Measurements from ENCODE around the gene C1orf226.
"Not testable (repeated sequence)": the region's sequence is repeated elsewhere in the genome, so short reads cannot be mapped to it uniquely, and the experiment has no call there.

The C1orf226 gene, protein sequence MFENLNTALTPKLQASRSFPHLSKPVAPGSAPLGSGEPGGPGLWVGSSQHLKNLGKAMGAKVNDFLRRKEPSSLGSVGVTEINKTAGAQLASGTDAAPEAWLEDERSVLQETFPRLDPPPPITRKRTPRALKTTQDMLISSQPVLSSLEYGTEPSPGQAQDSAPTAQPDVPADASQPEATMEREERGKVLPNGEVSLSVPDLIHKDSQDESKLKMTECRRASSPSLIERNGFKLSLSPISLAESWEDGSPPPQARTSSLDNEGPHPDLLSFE

DNA sequence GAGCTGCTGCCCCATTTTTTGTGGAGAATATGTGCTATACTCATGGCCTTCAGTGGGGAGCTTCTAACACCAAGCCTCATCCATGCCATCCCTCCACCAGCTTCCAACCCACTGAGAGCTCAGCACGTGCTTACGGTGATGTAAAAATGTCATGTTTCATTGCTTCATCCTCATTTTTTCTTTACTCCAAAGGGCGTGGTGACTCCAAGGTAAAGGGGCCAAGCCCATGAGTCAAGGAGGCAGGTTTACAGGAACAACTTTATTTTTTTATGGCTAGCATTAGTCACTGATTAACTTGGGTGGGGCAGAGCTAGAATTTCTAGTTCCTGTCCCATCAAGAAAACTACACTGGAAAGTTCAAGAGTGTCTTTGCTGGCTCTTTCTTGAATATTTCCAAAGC is at the start of gene C1orf226:
C1orf226 (plus strand) TSS at position 346 of the 400 bp plus-strand sequence. CDS start 174 bp downstream, outside the sequence.
- no peak for DNase-seq

DNA sequence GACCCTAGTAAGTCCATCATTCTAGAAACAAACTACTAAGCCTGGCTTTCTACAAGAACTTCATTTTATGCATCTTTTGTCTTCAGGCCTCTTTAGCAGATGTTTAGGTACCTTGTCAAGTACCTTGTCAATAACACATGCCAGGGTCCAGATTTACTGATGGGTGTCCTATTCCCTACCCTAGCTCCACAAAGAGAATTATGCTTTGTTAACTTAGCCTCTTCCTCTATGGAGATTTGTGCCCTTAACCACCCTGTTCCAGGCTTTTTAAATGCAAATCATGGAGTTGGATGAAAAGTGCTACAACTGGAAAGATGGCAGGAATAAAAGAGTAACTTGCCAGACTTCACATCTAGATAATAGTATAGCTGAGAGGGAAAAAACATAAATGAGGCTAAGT is 47.5 kb upstream of the C1orf226 start:
- DNase-seq: no peak

GRCh38 chr1:162335126-162335525 is 46.4 kb upstream of the C1orf226 start:
- no peak for DNase-seq

DNA sequence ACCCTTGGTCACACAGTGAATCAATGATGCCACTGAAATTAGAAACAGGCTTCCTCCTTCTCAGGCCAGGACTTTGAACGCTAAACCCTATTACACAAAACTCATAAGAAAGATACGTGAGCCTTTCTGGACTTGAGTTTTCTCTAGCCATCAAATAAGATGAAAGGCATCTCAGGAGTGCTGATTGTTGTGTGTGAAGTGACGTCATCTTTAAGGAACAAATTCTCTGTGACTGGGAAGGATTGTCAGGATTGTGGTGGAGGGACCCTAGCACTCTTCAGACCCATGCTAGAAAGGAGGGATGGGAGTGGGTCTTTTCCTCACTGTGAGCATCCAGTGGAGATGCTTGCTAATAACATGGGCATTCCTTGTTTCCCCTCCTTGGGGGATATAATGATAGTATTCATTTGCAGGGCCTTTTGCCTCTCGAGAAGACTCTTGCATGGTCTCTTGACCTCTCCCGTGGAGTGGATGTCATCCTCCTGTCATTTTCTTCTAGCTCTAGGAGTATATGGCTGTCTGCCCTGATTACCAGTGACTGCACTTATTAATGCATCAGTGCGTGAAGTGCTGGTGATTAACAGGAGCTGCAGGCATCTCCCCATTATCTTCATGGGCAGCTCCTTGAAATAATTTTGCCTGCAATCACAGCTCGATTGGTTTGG is 44.8 kb upstream of the C1orf226 start:
- DNase-seq: no peak

- no peak for DNase-seq
Measured at GRCh38 chr1:162342452-162342983, 39.0 kb upstream of the C1orf226 start.

GRCh38 chr1:162343470-162343869 is 38.1 kb upstream of the C1orf226 start:
- DNase-seq: no peak

- DNase-seq: no peak
Measured at GRCh38 chr1:162347281-162347680, 34.2 kb upstream of the C1orf226 start.

DNA sequence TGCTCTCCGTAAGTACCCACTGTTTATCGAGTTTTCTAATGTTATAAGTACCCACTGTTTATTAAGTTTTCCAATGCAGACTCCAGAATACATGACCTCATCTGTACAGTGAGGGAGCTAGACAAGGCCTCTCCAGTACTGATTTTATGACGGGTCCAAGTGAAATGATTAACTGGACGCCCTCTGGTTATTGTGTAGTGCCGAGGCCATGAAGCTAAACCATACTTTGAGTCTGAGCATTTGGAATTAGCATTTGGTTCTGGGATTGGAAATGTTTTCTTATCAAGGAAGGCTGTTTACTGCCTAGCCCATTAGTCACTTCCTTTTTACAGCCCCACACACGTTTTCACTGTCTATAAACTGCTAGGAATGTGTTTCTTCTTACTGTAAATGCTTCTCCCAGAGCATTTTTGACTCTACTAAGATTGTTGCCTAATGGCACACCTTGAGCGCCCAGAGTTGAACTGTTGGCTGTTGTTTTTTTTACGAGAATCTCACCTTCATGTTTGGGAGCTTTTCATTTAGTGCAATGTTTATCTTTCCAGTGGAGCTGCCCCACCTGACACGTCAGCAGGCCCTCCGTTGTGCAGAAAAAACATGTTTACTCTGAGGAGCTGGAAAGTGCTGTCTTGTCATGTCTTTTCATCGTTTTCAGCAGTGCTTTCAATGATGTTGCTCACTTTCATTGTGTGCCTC is 31.7 kb upstream of the C1orf226 start:
- DNase-seq: no peak

DNA sequence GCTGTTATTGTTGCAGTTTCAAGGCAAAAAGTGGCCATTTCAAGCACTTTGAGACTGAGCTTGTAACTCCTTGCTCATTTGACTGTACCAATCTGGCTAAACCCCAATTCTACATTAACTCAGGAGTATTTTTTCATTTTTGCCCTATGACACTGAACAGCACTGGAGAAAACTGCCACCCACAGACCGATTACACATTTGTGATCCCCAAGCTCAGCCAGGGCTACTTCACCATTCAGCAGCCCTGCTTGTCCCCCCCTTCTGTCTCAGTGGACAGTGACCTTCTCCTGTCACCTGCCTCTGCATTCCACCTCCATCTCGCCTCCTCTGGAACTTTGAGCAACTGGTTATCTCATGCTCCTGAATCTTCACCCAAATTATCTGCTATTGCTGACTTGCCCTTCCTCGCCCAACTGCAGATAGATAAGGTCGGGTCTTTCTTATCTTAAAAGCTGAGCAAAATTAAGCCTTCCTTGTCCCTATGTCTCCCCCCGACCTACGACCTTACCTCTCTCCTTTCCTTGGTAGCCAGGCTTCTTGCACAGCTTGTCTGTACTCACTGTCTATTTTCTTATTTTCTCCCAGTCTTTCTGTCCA is 30.2 kb upstream of the C1orf226 start:
- DNase-seq: no peak

- not testable (repeated sequence) for DNase-seq
Measured at GRCh38 chr1:162351874-162352273, 29.7 kb upstream of the C1orf226 start.

- DNase-seq: no peak
Measured at GRCh38 chr1:162353078-162353477, 28.4 kb upstream of the C1orf226 start.

DNA sequence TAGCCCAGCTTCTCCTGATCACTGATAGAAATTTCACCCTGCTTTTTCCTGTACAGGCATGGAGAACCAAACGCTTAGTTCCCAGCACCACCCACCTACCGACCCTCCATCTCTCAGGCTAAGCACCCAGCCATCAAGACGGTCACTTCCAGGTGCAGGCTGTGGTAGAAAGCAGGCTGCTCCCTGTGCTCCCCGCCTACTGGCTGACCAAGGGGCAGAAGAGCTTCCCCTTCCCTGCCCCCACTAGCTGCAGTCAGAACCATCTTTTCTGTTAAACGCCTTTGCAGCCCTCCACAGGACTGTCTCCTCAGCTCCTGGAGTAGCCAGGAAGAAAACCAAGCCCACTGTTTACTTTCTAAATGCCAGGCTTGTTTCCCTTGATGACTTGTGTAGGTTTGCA is 27.8 kb upstream of the C1orf226 start:
- DNase-seq: no peak

- no peak for DNase-seq
Measured at GRCh38 chr1:162357681-162358266, 23.8 kb upstream of the C1orf226 start.

DNA sequence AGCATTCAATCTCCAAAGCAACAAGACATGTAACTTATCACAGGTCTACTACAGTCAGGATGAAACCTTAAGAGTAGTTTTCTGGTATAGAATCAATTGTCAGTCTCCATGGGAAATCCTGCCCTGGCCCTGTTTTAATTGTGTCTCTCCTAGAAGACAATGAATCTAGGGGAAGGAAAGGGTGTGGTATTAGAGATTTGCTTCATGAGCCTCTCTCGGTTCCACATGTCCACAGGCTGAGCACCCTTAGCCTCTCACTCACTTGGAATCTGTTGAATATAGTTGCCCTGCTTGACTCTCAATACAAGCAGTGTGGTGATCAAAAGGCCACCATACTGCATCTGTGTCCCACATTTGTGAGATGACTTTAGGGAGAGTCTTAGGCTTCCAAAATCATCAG is 22.6 kb upstream of the C1orf226 start:
- DNase-seq: no peak

DNA sequence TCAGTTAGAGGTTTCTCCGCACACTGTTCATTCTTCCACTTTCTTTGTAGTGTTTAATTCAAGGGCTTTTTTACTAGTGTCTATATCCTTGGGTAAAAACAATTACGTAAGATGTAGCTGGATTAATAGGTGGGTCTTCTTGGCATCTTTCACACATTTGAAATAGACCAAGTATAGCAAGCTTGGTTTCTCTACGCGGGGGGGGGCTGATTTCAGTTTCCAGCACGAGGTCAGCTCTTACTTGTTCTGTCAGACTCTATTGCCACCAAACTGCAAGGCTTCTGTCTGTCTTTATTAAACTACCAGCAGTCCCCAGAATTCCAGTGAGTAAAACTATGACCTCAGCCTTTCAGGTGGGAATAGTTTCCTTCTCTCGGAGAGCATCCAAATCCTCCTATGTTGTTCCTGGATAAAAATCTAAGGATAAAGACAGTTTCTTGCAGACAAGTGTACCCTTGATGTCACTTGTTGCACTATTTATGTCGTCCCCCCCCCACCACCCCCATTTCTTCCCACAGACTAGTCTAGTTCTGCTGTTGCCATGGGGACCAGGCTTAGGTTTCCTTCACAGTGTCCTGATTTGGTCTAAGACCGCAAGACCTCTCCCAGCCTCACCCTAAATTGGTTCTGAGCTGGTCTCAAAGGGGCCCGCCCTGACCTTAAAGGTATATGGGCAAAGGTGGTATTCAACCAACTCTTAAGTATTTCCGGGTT is 21.8 kb upstream of the C1orf226 start:
- DNase-seq: no peak

DNA sequence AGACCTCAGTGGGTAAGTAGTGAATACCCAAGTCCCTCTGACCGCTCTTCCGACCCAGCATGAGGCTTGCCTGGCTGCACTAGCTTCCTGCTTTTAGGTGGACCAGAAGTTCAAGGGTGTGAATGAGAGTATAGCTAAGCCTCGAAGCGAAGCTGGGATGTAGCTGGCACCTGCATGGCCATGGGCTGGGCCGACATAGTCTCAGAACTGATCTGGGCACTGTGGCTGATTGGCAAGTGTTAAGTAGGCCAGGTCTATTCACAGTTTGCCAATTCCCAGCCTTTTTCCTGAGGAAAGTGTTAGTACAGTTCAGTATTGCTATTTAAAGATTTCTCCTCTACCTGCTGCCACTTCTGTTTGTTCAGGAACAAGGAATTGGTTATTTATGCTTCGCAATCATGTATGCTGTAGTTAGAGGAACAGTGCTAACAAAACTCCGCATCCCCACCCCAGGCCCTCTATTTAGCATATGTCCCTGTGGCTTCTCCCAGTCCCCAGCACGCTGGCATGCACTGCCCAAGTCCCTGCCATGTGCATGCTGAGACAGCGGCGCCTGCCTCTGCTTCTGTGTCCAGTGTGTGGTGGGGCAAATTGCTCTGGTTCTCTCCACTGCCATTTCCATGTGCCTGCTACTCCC is 21.2 kb upstream of the C1orf226 start:
- no peak for DNase-seq

DNA sequence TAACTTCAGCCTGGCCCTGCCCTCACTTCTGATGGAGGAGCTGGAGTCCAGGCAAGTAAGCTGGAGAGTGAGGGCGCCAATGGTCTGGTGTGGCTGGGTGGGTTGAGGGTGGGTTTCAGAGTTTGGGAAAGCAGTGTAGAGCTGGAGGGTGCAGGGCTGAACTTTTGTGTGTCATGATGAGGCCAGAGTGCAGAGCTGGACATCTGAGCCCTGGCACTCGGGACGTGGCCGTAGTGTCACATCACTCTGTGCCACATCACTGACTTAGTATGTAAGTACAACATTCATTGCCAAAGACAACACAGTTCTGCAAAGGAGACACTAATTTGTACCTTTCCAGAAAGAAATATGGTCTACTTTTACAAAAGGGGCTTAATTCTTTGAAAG is 20.7 kb upstream of the C1orf226 start:
- no peak for DNase-seq

DNA sequence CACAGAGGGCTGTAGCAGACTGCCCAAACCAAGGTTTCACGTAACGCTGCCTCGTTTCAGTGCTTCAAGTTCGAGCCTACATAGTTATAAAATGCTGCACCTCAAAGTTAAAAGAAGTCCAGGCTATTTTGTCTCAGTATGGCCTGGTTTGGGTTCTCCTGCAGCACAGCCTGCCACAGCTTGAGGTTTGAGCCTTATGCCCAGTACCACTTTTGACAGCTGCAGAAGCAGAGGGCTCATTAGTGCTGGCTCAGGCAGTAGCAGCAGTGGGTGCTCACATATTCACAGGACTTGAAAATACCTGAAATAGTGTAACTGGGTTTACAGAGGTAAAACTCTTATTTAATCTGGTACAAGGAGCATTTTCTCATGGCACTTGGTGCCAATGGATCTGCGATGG is 20.2 kb upstream of the C1orf226 start:
- no peak for DNase-seq

DNA sequence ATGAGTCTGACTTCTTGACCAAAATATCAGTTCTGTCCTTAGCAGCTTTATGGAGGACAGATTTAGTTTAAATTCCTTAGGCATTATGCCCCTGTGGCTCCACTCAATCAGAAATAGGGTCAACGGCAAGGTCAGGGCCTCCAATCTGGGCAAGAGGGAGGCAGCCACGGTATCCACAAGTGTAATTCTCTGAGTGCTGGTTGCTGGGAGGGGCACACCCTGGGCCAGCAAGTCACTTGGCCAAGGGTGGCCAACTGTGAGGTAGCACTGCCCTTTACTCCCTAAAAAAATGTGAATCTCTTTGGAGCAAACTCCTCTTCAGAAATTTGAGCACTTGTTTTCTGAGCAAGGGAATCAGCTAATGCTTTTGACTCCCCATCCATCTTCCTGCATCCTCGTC is 17.7 kb upstream of the C1orf226 start:
- DNase-seq: no peak

GRCh38 chr1:162364498-162364897 is 17.0 kb upstream of the C1orf226 start:
- DNase-seq: no peak

GRCh38 chr1:162365284-162366020 is 16.1 kb upstream of the C1orf226 start:
- DNase-seq: no peak

Data from activated naive CD4-positive, alpha-beta T cell (primary cell).